Activated CD8-positive, alpha-beta T cell treated with anti-CD3 and anti-CD28 coated beads for 36 hours (primary cell): ENCODE data around the gene NDUFS6. TPM values are rescaled to one million over a fixed set of nuclear protein-coding genes. Genes with fewer than 3 reads are reported as not detected.

Experiments used
- ATAC-seq: fragments of 200-7000 bp; cut with Tn5 transposase; one replicate; pipeline ENCODE4 v1.10.0; 2021; ENCODE audit warnings: mild to moderate bottlenecking, moderate library complexity
- CTCF ChIA-PET: fragments of 350-600 bp; sonication (Branson Sonifier 250); formaldehyde crosslinking; loops from one replicate; lab custom pipeline; 2021; ENCODE audit warnings: antibody characterized with exemption; lab: Charles Lee
- POLR2A ChIA-PET: fragments of 350-600 bp; sonication (Branson Sonifier 250); formaldehyde crosslinking; loops from one replicate; lab custom pipeline; 2021; ENCODE audit warnings: antibody characterized with exemption; lab: Charles Lee
- DNase-seq: peaks from one replicate; pipeline ENCODE4 v3.0.0-alpha.2; 2020
- H3K27ac Mint-ChIP-seq: one replicate; pipeline ENCODE4 v1.8.0; 2021; ENCODE audit warnings: mild to moderate bottlenecking, mixed read lengths
- H3K27me3 Mint-ChIP-seq: one replicate; pipeline ENCODE4 v1.8.0; 2021; ENCODE audit warnings: mixed read lengths
- H3K36me3 Mint-ChIP-seq: one replicate; pipeline ENCODE4 v1.8.0; 2021; ENCODE audit warnings: low read depth, mixed read lengths
- H3K4me1 Mint-ChIP-seq: one replicate; pipeline ENCODE4 v1.8.0; 2021; ENCODE audit warnings: low read depth, mixed read lengths
- H3K4me3 Mint-ChIP-seq: one replicate; pipeline ENCODE4 v1.8.0; 2021; ENCODE audit warnings: mild to moderate bottlenecking, moderate library complexity, mixed read lengths
- H3K9me3 Mint-ChIP-seq: one replicate; pipeline ENCODE4 v1.8.0; 2021; ENCODE audit warnings: mixed read lengths
- intact Hi-C: fragments of 100-400 bp; cut with micrococcal nuclease; formaldehyde crosslinking; loops from one replicate; pipeline ENCODE4 v1.10.0; 2022
- total RNA-seq, 2 experiments: library from RNA; stranded (reverse); gene quantifications; one replicate each; pipeline ENCODE4 v1.2.3, GENCODE V29; 2021
- TF ChIP-seq, protein P1 (sequence below): fragments of 200-600 bp; IDR thresholded peaks from one replicate; pipeline ENCODE4 v1.8.0; 2022; ENCODE audit warnings: antibody characterized with exemption, mild to moderate bottlenecking

Gene NDUFS6
- total RNA-seq, 2 experiments from 2014 or later = 32.2 to 39.1 TPM

DNA sequence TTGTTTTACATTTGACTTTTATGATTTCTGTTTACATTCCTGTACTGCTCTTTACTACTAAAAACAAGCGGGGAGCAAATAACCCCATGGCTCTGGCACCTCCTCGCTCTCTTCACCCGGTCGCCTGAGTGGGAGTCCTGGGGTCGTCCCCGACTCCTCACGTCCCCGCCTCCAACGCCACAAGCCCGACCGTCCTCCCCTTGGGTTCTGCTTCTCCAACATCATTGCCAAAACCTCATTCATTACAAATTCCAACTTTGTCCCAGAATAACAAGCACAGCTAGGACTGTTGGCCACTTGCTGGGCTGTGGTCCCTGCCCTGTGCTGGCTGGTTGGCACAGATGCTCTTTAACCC lies 36.6 kb upstream of the NDUFS6 start:
- no peak for ATAC-seq
- no peak overlapping the region for H3K27ac Mint-ChIP-seq
- intact Hi-C loops = loop anchor here (10.0 kb wide), 1 partner anchor 250 kb away; no protein-coding TSS in a partner anchor
- ChIA-PET POLR2A (no interaction called here), CTCF (interaction anchor here (1.4 to 1.7 kb wide), 4 partner anchors 8 to 38 kb away, joined by 3 to 6 read pairs (median 4); no protein-coding TSS in a partner anchor)
- no peak overlapping the region for H3K4me3 Mint-ChIP-seq
- DNase-seq = no peak
- H3K36me3 Mint-ChIP-seq = no peaks in the 10 kb centered on the region
- H3K9me3 Mint-ChIP-seq = no peaks in the 10 kb centered on the region
- H3K4me1 Mint-ChIP-seq = no peaks in the 10 kb centered on the region
- TF ChIP-seq, protein P1, sequence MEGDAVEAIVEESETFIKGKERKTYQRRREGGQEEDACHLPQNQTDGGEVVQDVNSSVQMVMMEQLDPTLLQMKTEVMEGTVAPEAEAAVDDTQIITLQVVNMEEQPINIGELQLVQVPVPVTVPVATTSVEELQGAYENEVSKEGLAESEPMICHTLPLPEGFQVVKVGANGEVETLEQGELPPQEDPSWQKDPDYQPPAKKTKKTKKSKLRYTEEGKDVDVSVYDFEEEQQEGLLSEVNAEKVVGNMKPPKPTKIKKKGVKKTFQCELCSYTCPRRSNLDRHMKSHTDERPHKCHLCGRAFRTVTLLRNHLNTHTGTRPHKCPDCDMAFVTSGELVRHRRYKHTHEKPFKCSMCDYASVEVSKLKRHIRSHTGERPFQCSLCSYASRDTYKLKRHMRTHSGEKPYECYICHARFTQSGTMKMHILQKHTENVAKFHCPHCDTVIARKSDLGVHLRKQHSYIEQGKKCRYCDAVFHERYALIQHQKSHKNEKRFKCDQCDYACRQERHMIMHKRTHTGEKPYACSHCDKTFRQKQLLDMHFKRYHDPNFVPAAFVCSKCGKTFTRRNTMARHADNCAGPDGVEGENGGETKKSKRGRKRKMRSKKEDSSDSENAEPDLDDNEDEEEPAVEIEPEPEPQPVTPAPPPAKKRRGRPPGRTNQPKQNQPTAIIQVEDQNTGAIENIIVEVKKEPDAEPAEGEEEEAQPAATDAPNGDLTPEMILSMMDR = no peak
- peaks cover 11% of the 10 kb centered on the region for H3K27me3 Mint-ChIP-seq

DNA sequence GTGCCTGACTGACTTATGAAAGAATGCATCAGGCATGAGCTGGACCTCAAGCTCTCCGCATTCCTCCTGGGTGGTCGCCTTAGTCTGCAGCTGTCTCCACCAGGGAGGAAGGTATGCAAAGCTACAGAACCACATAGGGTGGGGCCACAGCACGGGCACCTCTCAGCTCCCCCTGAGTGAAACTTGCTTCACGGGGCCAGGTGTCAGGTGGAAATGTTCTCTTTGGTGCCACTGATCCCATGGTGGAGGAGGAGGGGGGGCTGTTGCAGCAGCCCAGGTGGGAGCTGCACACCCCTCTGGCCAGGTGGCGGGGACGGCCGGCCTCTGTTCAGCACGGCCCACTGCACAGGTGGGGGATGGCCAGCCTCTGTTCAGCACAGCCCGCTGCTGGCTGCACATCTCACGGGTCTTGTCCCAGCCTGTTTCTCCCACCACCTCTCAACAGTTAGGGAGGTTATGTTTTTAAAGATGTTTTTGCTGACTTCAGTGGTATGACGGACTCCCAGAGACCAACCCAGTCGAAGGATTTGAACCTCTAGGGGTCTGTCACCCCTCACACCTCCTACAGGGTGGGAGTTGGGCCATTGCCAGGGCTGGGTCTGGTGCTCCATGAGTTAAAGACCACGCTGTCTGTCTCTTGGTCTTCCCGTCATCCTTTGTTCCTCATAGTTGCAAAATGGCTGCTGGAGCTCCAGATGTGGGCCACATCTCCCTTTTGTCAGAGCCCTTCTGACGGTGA lies 35.9 kb upstream of the NDUFS6 start:
- Mint-ChIP-seq H3K27ac (no peak overlapping the region), H3K9me3 (no peaks in the 10 kb centered on the region), H3K36me3 (no peaks in the 10 kb centered on the region), H3K27me3 (peaks cover 11% of the 10 kb centered on the region), H3K4me3 (no peak overlapping the region), H3K4me1 (no peaks in the 10 kb centered on the region)
- no peak for DNase-seq
- no peak for ATAC-seq
- POLR2A ChIA-PET = no interaction called here
- TF ChIP-seq, protein P1 = no peak
- CTCF ChIA-PET = interaction anchor here (1.4 kb wide), 1 partner anchor 20 kb away, joined by 4 read pairs; no protein-coding TSS in a partner anchor
- intact Hi-C loops = loop anchor here (10.0 kb wide), 1 partner anchor 249 kb away; no protein-coding TSS in a partner anchor

DNA sequence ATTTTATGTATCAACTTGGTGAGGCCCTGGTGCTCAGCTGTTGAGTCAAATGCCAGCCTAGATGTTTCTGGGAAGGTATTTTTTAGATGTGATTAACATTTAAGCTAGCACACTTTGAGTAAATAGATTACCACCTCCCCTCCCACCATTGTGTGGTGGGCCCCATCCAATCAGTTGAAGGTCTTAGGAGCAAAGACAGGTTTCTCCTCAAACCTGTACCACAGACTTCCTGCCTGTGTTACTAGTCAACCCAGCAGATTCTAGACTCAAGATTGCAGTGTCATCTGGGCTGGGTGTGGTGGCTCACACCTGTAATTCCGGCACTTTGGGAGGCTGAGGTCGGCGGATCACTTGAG lies 35.3 kb upstream of the NDUFS6 start:
- H3K4me1 Mint-ChIP-seq = no peaks in the 10 kb centered on the region
- no peaks in the 10 kb centered on the region for H3K36me3 Mint-ChIP-seq
- ChIA-PET CTCF (no interaction called here), POLR2A (no interaction called here)
- TF ChIP-seq, protein P1 = no peak
- ATAC-seq = no peak
- H3K4me3 Mint-ChIP-seq = no peak overlapping the region
- H3K27me3 Mint-ChIP-seq = peaks cover 11% of the 10 kb centered on the region
- intact Hi-C loops = loop anchor here (10.0 kb wide), 1 partner anchor 249 kb away; no protein-coding TSS in a partner anchor
- no peak overlapping the region for H3K27ac Mint-ChIP-seq
- H3K9me3 Mint-ChIP-seq = no peaks in the 10 kb centered on the region
- DNase-seq = no peak

DNA sequence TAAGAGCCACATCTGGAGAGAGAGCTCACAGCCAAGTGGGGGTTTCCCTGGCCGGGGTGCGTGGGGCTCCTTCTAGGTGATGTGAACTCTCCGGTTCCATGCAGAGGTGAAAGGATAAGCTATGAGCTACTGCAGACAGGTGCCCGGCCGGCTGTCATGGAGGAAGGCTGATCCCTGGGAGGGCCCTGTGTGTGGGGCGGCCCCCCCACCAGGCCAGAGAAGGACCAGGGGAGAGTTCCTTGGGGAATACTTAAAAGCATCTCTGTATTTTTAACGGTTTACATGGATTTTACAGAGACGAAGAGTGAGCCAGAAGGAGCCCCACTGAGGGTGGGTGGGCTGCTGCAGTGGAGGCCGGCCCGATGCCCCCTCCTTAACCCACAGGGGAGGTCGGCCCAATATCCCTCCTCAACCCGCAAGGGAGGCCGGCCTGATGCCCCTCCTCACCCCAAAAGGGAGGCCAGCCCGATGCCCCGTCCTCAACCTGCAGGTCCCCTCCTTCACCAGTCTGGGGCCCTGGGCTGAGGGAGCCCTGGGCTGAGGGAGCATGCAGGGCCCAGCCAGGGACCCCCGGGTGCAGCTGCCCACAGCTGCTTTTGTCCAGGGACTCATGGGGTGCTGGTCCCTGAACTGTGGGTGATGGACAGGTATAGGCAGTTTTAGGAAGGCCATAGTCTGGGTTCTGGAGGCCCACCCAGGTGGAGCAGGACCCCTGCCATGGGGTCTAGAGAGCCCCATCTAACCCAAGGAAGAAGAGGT lies 33.5 kb upstream of the NDUFS6 start:
- Mint-ChIP-seq H3K9me3 (no peaks in the 10 kb centered on the region), H3K4me1 (peaks cover 4% of the 10 kb centered on the region), H3K36me3 (no peaks in the 10 kb centered on the region), H3K27ac (no peak overlapping the region), H3K27me3 (peaks cover 8% of the 10 kb centered on the region), H3K4me3 (no peak overlapping the region)
- POLR2A ChIA-PET = no interaction called here
- TF ChIP-seq, protein P1 = no peak
- ATAC-seq (no peak), DNase-seq (no peak)
- intact Hi-C loops = loop anchor here (10.0 kb wide), 1 partner anchor 247 kb away; no protein-coding TSS in a partner anchor
- CTCF ChIA-PET = interaction anchor here (1.1 kb wide), 1 partner anchor 31 kb away, joined by 3 read pairs; no protein-coding TSS in a partner anchor
